Mucosa of gallbladder (tissue), 1 donor: ENCODE measurements around the gene CHD2. TPM values are rescaled to one million over a fixed set of nuclear protein-coding genes. Genes with fewer than 3 reads are reported as not detected.
"Not testable (repeated sequence)": the region's sequence is repeated elsewhere in the genome, so short reads cannot be mapped to it uniquely, and the experiment has no call there.

Source experiments
- DNase-seq: peaks from one replicate; pipeline ENCODE4 v3.0.0-alpha.2; 2020; ENCODE audit warnings: low spot score
- total RNA-seq: library from RNA; stranded (reverse); gene quantifications from one replicate; pipeline ENCODE4 v1.2.1, GENCODE V29; 2021
- donor health status: DM: no; HTN: no; CAD: no.

CHD2 gene
- total RNA-seq, 1 donor from 2014 or later, result 124 TPM

DNA sequence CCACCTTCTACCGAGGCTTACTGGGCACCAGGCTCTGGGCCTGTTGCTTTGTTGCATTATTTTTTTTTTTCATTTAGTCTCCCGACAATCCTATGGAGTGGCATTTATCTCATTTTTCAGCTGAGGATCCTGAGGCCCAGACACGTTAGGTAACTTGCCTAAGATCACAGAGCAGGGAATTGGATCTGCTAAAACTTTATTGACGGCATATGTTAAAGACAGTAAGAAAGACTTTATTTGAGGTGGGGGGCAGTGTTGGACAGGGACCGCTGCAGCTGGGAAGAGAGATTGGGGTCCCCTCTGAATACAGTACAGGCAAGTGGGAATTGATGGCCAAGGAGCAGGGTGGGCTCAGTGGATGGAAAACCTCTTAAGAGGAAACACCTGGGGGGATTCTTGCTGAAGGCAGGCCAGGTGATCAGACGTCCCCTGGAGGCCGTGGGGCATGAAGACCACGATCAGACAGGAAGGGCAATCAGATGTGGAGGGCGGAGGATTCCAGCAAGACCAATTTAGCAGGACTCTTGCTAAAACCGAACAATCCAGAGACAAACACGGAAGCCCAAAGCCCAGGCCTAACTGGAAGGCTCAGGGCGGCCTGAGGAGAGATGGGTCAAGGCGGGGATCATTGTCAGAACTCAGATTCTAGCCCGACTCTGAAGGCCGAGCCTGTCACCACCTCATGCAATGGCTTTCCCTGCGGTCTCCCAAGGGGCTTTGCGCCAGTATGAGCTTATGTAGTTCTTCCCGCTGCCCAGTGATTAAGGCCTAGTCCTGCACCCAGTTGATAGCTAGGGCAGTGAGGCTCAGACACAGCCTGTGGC is 135.2 kb downstream of the CHD2 start:
- no peak for DNase-seq

DNA sequence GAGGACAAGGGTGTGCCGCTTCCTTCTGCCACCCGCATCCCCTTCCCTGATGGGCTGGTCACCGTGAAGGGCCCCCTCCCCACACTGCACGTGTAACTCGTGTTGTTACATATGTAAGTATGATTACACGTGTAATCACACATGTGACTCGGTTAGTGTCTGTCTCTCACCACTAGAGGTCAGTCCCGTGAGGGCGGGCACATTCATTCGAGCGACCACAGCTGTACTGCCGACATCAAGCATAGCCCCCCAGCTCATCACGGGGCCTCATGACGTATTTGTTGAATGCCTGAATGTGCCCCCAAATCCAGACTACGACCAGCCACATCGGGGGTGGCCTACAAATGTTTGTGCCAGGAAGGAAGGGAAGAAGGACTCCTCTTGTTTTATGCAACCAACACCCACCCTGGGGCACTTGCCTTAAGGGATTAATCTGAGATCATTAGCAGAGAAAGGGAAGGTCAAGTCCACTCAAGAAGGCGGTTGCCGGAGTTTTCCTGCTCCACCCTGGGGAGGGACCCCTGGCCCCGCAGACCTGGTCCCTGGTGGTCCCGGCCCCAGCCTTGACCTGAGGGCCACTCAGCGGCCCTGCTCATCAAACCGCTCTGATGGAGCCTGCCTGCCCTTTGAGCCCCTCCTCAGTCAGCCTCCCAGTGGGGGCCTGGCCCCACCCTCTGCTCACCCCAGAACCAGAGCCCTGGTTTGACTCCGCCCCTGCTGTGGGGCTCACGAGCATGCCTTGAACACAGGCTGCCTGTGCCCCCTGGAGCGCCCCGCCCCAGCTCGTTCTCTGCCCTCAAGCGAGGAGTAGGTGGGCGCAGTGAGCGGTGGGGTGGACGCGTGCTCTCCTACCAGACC is 136.1 kb downstream of the CHD2 start:
- no peak for DNase-seq

DNA sequence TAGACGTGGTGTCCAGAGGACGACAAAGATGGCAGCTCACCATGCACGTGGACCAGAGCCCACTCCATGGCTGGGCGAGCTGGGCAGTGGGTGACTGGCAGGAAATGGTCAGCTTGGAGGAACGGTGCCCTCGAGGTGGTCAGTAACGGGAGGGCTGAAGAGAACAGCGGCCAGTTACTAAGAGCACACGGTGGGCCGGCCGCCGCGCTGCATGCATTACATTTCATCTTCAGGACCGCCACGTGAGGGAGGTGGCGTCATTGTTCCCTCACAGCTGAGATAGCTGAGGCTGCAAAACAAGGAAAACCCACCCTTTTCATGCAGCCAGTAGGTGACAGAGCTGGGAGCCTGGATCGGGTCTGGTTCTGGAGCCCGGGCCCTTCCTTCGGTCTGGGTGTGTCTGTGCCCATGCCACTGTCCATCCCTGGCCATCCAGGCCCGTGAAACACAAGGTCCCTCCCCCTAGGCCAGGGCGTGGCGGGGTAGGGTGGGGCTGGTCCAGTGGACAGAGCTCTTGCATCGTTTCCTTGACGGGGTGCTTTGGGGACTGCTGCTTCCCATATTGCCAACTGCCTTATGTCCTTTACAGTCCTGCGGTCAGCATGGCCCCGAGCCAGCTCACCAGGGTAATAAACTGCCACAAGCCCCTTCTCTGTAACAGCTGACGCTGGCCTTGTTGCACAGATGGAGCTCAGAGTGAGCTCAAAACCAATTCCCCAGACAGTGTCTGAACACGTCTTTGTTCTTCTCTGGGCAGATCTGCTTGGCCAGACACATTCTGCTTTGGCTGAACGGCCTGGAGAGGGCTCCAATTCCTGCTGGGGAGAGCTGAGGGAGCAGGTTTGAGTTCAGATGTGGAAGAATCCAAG is 137.1 kb downstream of the CHD2 start:
- DNase-seq, result no peak

DNA sequence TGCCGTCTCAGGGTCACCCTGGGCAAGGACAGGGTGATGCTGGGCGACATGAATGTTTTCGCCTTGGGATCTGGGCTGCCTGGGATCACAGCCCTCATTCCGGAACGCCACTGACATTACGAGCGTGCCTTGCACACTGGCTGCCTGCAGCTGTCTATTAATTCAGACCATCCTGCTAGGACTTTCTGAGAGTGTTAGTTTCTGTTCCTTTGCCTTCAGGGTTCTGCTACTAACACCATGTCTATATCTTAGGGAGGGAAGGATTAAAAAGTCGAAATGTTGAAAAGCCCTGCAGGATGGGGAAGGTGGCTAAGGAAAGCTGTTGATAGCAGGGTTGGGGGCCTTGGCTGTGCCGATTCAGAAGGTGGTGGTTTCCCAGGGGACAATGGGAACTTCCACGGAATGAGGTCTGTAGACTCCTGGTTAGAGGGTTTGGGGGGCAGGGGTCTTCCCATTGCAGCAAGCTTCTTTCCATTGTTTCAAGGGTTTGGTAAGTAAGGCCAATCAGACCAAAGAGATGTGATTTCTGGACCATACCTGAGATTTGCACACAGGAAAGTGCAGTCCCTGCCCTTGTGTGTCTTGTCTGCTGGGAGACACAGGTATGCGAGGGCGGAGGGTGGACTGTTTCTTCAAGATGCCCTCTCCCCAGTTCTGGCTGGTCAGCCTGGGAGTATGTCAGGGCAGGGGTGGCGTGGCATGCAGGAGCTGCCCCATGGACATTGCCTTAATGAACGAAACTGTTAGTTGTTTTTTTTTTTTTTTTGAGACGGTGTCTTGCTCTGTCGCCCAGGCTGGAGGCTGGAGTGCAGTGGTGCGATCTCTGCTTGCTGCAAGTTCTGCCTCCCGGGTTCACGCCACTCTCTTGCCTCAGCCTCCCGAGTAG is 137.9 kb downstream of the CHD2 start:
- DNase-seq, result no peak

DNA sequence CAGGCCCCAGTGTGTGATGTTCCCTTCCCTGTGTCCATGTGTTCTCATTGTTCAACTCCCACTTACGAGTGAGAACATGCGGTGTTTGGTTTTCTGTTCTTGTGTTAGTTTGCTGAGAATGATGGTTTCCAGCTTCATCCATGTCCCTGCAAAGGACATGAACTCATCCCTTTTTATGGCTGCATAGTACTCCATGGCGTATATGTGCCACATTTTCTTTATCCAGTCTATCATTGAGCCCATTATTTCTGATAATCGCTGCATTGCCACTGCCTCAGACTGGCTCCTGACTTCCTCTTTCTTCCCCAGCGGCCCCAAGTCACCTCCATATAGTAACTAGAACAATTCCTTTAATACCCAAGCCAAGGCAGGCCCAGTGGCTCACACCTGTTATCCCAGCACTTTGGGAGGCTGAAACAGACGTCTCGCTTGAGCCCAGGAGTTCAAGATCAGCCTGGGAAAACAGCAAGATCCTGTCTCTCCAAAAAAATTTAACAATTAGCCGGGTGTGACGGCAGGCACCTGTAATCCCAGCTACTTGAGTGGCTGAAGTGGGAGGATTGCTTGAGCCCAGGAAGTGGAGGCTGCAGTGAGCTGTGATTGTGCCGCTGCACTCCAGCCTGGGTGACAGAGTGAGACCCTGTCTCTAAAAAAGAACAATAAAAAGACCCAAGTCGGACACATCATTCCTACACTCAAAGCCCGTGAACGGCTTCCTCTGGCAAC is 139.6 kb downstream of the CHD2 start:
- not testable (repeated sequence) for DNase-seq

DNA sequence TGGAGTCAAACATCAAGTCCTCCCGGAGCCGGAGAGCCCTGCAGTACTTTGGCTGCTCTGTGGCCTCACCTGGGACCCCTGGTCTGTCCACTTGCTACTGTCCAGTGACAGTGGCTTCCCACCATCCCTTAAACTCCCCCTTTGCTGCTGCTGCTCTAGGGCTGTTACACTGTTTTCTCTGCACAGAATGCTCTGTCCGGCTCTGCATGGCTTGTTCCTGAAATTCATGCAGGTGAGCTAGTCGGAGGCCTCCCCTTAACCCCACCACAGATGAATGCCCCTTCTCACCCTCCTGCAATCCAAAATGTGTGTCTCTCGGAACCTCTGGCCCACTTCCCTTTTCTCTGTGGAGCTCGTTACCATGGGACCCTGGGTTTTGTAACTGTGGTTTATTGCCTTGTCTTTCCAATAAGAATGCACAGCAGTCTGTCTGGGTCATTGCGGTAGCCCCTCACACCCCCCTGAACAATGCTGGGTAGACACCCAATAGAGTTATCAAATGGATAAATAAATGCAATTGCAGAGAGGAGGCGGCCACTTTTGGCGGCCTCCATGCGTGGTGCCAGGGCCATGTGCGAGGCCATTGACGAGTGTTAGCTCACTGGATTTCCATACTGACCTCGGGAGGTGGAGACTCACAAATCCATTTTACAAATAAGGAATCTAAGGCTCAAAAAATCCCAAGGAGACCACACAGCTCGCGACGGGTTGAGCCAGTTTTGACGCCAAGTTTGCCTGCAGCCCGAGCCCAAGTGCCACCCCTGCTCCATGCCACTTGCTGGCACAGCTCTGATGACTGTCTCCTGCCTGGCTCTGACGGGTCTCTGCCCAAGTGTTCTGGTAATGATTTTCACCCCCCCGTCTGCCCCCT is 140.4 kb downstream of the CHD2 start:
- no peak for DNase-seq

DNA sequence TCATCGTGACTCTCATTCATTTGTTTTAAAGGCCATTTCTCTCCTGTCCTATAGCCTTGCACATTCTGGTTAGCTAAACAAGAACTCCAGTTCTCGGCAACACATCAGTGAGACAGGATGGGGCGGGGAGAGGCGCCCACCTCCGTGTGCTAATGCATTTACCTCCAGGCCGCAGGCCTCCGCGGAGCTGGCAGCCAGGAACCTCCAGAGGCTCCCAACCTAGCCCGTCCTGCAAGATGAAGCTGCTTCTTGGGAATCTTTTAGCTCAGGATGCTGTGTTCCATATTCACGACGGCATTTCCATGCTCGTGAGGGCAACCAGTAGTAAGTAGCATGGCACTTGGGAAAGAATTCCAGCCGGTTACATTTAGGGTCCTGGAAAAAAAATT is 141.0 kb downstream of the CHD2 start:
- DNase-seq, result no peak

DNA sequence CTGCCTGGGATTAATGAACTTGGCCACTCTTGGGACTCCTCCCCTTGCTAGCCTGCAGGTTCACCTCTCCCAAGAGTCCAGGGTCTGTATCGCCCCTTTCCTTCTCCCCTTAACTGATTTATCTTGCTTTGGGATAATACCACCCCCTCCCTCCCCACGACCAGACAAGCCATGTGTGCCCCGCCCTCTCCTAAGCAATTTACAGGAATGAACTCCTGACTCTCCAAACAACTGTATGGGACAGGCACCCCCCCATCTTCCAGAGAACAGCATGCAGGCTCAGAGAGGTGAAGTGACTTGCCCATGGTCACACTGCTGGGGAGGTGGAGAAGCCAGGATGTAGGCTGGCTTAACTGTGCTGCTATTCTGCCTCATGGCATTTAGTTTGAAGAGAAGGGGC is 142.1 kb downstream of the CHD2 start:
- no peak for DNase-seq

DNA sequence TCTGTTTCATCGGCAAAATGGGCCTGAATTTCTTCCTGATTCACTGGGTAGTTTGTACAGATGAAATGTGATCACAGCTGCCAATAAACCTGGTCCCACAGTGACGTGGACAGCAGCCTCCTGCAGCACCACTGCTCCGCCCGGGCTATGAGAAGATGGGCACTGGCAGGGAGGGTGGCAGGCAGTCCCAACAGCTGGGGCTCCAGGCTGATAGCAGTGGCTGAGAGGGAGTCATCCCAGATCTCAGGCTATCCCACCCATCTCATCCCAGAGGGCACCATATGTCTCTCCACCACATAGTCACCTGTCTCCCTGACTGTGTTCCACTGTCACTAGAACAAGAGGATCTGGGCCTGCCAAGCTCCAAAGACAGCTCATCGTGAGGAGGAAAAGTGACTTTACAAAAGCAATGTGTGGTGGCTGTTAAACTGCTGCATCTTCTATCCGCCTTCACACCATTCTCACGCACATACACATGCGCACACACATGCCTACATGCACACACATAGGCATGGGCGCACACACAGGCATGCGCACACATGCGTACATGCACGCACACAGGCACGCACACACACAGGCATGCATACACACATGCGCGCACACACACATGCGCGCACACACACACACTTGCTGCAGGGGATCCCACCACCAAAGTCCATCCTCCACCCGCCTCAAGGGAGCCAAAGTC is 142.7 kb downstream of the CHD2 start:
- DNase-seq, result no peak

DNA sequence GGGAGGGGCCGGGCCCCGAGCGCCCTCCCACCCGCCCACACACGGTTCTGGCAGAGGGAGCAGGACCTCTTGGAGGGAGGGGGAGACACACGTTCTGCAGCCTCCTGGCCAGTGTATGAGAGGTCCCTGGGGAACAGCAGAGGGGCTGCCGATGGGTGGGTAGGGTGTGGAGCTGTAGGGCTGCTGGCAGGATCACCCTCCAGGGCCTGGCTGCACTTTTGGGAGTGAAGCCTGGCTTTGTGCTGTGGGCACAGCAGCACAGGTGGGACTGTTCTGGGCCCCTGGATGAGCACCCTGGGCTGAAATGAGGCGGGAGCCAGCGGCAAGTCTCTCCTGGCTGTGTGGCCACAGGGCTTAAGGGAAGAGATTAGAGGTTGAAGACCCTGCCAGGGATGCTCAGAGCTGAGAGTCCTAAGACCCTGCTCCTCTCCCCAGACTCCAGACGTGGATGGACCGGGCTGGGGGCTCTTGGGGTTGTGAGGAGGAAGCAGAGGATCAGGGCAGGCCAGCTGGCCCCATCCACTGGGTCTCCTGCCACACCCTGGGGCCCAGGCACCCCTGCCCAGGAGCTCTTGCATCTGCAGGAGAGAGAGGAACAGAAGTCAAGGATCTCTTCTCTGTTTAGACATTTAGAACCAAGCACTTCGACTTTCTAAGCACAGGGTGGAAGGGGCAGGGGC is 143.6 kb downstream of the CHD2 start:
- no peak for DNase-seq

DNA sequence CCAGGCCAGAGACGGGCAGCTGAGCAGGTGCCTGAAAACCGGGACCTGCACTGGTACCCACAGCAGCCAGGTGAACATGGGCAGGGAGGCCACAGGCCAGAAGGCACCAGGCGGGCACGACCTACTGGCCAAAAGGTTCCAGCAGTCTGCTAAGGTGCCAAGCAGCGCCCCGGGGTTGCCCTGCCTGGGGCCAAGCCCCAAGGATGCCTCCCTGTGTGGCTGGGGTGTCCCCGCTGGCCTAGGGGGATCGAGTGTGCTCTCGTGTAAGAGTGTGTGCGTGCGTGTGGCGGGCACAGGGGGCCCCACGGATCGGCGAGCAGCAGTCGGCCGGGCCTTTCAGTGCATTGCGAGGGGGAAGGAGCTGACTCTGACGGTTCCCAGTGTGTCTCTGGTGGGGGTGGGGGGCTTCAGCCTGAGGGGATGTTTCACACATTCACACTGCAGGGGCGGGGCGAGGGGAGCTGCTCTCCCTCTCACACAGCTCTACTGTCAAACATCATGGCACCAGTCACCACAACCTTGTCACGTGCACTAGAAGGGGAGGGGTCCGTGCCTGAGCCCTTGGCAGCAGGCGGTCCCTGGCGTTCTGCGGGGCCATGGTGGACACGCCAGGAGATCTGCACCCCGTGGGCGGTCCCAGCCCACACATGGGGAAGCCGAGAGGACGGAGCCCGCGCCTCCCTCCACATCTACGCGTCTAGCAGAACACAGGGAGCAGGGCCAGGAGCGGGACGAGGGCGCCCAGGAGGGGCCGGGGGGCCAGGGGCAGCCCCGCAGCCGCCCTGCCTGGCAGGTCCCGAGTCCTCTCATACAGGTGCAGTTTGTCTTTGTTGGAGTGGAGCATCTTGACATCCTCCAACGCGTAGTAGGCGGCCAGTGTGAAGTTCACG is 144.4 kb downstream of the CHD2 start:
- no peak for DNase-seq

DNA sequence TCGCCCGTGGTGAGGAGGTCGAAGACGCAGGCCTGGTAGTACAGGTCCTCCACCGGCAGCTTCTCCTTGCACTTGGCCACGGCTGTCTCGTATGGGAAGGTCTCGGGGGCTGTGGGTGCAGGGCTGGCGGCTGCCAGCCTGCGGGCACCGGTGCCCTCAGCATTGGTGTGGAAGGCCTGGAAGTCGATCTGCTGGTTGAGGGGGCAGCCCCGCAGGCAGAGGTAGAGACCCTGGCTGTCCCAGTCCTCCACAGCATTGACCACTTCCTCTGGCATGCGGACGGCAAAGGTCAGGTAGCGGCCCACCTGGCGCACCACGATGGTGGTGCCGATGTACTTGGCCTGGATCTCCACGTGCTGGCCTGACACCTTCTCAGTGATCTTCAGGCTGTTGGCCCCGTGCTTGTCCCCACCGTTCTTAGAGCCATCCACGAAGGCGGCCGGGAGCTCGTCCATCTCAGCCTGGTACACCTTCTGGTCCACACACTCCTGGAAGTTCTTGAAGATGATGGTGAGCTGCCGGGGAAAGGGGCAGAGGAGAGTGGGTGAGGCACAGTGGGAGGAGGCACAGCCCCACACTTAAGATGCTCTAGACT is 145.2 kb downstream of the CHD2 start:
- DNase-seq, result no peak

DNA sequence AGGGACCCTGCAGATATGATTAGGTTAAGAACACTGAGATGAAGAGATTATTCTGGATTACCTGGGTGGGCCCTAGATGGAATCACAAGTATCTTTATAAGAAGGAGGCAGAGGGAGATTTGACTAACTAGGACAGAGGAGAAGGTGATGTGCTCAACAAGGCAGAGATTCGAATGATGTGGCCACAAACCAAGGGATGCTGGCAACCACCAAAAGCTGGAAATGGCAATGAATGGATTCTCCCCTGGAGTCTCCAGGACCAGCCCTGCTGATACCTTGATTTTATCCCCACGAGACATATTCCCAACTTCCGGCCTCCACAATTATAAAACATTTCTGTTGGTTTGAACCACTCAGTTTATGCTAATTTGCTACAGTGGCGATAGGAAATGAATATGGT is 146.0 kb downstream of the CHD2 start:
- no peak for DNase-seq

DNA sequence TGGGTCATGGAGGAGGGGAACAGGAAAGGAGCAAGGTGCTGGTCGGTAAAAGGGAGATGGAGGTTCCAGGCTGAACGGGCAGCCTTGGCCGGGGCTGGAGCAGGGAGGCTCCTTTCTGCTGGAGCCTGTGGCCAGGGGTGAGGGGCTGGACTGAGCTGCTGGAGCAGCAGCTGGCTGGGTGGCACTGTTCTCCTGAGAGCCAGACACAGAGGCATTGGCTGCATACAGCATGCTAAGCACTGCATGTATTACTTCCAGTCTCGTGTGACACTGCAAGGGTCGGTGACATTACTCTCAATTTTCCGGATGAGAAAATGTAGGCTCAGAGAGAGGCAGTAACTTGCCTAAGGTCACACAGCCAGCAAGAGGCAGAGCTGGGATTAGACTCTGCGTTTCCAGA is 146.6 kb downstream of the CHD2 start:
- DNase-seq, result no peak

DNA sequence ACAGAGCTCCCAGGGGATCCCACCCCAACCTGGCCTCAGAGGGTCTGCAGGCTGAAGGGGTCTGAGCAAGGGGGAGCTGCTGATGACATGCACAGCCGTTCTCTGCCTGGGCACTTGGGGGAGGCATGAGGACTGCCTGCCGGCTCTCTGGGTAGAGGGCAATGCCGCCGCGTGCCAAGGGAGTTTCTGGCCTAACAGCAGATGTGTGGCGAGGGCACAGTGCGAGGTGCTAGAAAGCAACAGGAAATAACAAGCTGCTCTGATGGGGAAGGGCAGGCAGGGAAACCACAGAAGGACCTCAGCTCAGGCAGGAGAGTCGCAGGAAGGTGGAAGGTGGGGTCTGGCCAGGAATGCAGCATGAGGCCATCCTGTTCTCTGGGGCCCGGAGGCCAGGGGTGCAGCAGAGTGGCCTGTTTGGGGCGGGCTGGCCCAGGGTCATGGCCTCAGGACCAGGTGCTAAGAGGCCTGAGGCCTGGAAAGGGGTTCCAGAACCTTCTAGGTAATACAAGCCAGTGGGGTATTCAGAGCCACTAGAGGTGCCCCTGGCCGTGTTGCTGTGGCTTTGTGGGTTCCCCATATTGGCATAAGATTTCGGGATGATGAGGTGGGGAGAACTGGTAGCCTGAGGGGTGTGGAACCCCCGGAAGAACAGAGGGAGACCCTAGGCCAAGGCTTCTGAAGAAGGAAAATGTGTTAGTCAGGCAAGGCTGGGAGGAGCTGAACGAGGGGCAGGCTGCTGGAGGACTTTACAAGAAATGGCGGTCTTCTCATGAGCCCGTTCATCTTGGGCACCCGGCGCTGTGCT is 147.7 kb downstream of the CHD2 start:
- DNase-seq, result no peak

DNA sequence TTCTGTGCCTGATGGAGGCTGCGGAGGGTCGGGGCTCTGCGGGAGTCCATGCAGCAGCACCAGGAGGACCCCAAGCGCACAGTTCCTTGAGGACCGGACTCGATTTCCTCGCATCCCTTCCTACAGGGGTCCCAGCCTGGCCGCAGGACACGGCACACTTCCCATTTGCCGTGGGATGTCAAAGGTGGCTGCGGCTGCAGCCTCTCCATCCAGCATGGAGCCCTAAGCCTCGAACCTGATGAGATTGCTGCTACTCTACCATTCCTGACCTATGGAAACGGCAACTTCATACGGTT is 148.2 kb downstream of the CHD2 start:
- no peak for DNase-seq
